ENCODE results near the gene EXOSC2. TPM values are rescaled to one million over a fixed set of nuclear protein-coding genes. Genes with fewer than 3 reads are reported as not detected.

The EXOSC2 gene
- total RNA-seq, 1 experiment from 2014 or later: 49.5 TPM

GRCh38 chr9:130751631-130752355 lies 58.2 kb downstream of the EXOSC2 start:
- H3K27ac ChIP-seq: no peak overlapping the region
- no peak overlapping the region for H2AFZ ChIP-seq
- no peak overlapping the region for H3K4me3 ChIP-seq
- BruUV-seq (replicated peaks): no TSS peak
- peaks cover 5% of the 10 kb centered on the region; the same call in 1 of the 2 replicates for H4K20me1 ChIP-seq (ENCODE audit: insufficient read depth)
- no peaks in the 10 kb centered on the region for H3K9me3 ChIP-seq (ENCODE audit: insufficient read depth, low read depth)
- no peak overlapping the region for H3K4me2 ChIP-seq
- intact Hi-C loops (cut with micrococcal nuclease; ENCODE audit: unreplicated experiment): no loop called here
- H3K9me2 ChIP-seq (ENCODE audit: insufficient read depth): no peaks in the 10 kb centered on the region
- no peak for DNase-seq
- no peaks in the 10 kb centered on the region for H3K27me3 ChIP-seq (ENCODE audit: insufficient read depth, low read depth)
- no peaks in the 10 kb centered on the region for H3F3A ChIP-seq (ENCODE audit: insufficient read depth, low read depth)
- no peak for TF ChIP-seq CTCF (conservative IDR thresholded peaks at IDR 0.05)
- no peak for TF ChIP-seq EZH2 (IDR thresholded peaks at IDR 0.05; ENCODE audit: low read depth)
- no peaks in the 10 kb centered on the region for H3K36me3 ChIP-seq (ENCODE audit: low read depth)
- H3K79me2 ChIP-seq (ENCODE audit: low read depth): 0 out of 2 replicates have a peak, but pooled peaks cover 6% of the 10 kb centered on the region
- CTCF ChIA-PET: interaction anchor here (0.6 kb wide), 1 partner anchor 25 kb away, joined by 5 read pairs; no protein-coding TSS in a partner anchor
- no peaks in the 10 kb centered on the region for H3K4me1 ChIP-seq (replicated peaks; ENCODE audit: insufficient read depth)
- POLR2A ChIA-PET (ENCODE audit: unreplicated experiment): no interaction called here

Other genes starting within 250 kb of the EXOSC2 start
- 255 and 371 TPM in 2 replicates for gene ASS1, start 248.8 kb upstream of the EXOSC2 start, total RNA-seq (2021)
- gene FUBP3, start 114.2 kb upstream of the EXOSC2 start, total RNA-seq (2021): 50.3 and 75.6 TPM in 2 replicates
- 0.35 and 0.46 TPM in 2 replicates for gene PRDM12, start 29.2 kb upstream of the EXOSC2 start, total RNA-seq (2021)
- gene ABL1, start 141.5 kb downstream of the EXOSC2 start, total RNA-seq (2021): 48.6 and 54.8 TPM in 2 replicates
- gene QRFP, start 203.0 kb downstream of the EXOSC2 start, total RNA-seq (2021): not detected in 2 replicates
- gene FIBCD1, start 245.5 kb downstream of the EXOSC2 start, total RNA-seq (2021): 2.7 and 4.1 TPM in 2 replicates